ENCODE data around the gene SLC24A3. TPM values are rescaled to one million over a fixed set of nuclear protein-coding genes. Genes with fewer than 3 reads are reported as not detected.
A peak's percentile ranks its signal among the peaks of the same experiment; 100 is the strongest.

Gene SLC24A3
- total RNA-seq, 1 donor from 2014 or later: 0.11 TPM

- Mint-ChIP-seq H3K27ac (ENCODE audit: unreplicated experiment) (no peak overlapping the region), H3K4me3 (ENCODE audit: unreplicated experiment) (no peak overlapping the region), H3K36me3 (ENCODE audit: unreplicated experiment) (no peaks in the 10 kb centered on the region), H3K4me1 (ENCODE audit: unreplicated experiment) (no peaks in the 10 kb centered on the region), H3K9me3 (ENCODE audit: unreplicated experiment) (no peaks in the 10 kb centered on the region), H3K27me3 (ENCODE audit: unreplicated experiment) (no peaks in the 10 kb centered on the region)
- no peak for TF ChIP-seq CTCF (IDR thresholded peaks at IDR 0.05)
- no peak for DNase-seq (ENCODE audit: extremely low spot score, unreplicated experiment)
Observed at GRCh38 chr20:19571996-19572395, 359.6 kb downstream of the SLC24A3 start.

- DNase-seq (ENCODE audit: extremely low spot score, unreplicated experiment): no peak
- no peaks in the 10 kb centered on the region for H3K36me3 Mint-ChIP-seq (ENCODE audit: unreplicated experiment)
- no peaks in the 10 kb centered on the region for H3K4me1 Mint-ChIP-seq (ENCODE audit: unreplicated experiment)
- no peak overlapping the region for H3K27ac Mint-ChIP-seq (ENCODE audit: unreplicated experiment)
- no peaks in the 10 kb centered on the region for H3K9me3 Mint-ChIP-seq (ENCODE audit: unreplicated experiment)
- H3K4me3 Mint-ChIP-seq (ENCODE audit: unreplicated experiment): no peak overlapping the region
- no peak for TF ChIP-seq CTCF (IDR thresholded peaks at IDR 0.05)
- H3K27me3 Mint-ChIP-seq (ENCODE audit: unreplicated experiment): no peaks in the 10 kb centered on the region
Observed at GRCh38 chr20:19577692-19578091, 365.2 kb downstream of the SLC24A3 start.

- H3K4me3 Mint-ChIP-seq (ENCODE audit: unreplicated experiment): no peak overlapping the region
Observed at GRCh38 chr20:19582782-19583181, 370.3 kb downstream of the SLC24A3 start.

GRCh38 chr20:19583532-19584175, 371.2 kb downstream of the SLC24A3 start:
- TF ChIP-seq CTCF (IDR thresholded peaks at IDR 0.05): peak; percentile 47
- no peaks in the 10 kb centered on the region for H3K9me3 Mint-ChIP-seq (ENCODE audit: unreplicated experiment)
- no peak overlapping the region for H3K27ac Mint-ChIP-seq (ENCODE audit: unreplicated experiment)
- H3K27me3 Mint-ChIP-seq (ENCODE audit: unreplicated experiment): peaks cover 2% of the 10 kb centered on the region
- H3K4me3 Mint-ChIP-seq (ENCODE audit: unreplicated experiment): no peak overlapping the region
- no peaks in the 10 kb centered on the region for H3K36me3 Mint-ChIP-seq (ENCODE audit: unreplicated experiment)
- DNase-seq (ENCODE audit: extremely low spot score, unreplicated experiment): no peak
- H3K4me1 Mint-ChIP-seq (ENCODE audit: unreplicated experiment): no peaks in the 10 kb centered on the region

More at GRCh38 chr20:19582782-19583181, 370.3 kb downstream of the SLC24A3 start:
- Mint-ChIP-seq H3K27ac (ENCODE audit: unreplicated experiment) (no peak overlapping the region), H3K27me3 (ENCODE audit: unreplicated experiment) (peaks cover 2% of the 10 kb centered on the region), H3K9me3 (ENCODE audit: unreplicated experiment) (no peaks in the 10 kb centered on the region), H3K36me3 (ENCODE audit: unreplicated experiment) (no peaks in the 10 kb centered on the region), H3K4me1 (ENCODE audit: unreplicated experiment) (no peaks in the 10 kb centered on the region)
- TF ChIP-seq CTCF (IDR thresholded peaks at IDR 0.05): no peak
- no peak for DNase-seq (ENCODE audit: extremely low spot score, unreplicated experiment)

- Mint-ChIP-seq H3K27me3 (ENCODE audit: unreplicated experiment) (peaks cover 2% of the 10 kb centered on the region), H3K9me3 (ENCODE audit: unreplicated experiment) (no peaks in the 10 kb centered on the region), H3K36me3 (ENCODE audit: unreplicated experiment) (no peaks in the 10 kb centered on the region), H3K4me3 (ENCODE audit: unreplicated experiment) (no peak overlapping the region), H3K27ac (ENCODE audit: unreplicated experiment) (no peak overlapping the region), H3K4me1 (ENCODE audit: unreplicated experiment) (no peaks in the 10 kb centered on the region)
- TF ChIP-seq CTCF (IDR thresholded peaks at IDR 0.05): no peak
- DNase-seq (ENCODE audit: extremely low spot score, unreplicated experiment): no peak
Observed at GRCh38 chr20:19588241-19588640, 375.8 kb downstream of the SLC24A3 start.
